SK-N-SH (cell line): Measurements from ENCODE around the gene GRB7. TPM values are rescaled to one million over a fixed set of nuclear protein-coding genes. Genes with fewer than 3 reads are reported as not detected.

ENCODE experiments used
- CTCF ChIA-PET: fragments of 300-600, 350-600 bp; formaldehyde crosslinking; extraction: SDS; loops from one replicate; lab custom pipeline; 2021; lab: Yijun Ruan, JAX
- POLR2A ChIA-PET: fragments of 350-600 bp; sonication (Branson Sonifier 250); formaldehyde crosslinking; extraction: SDS; loops from one replicate; lab custom pipeline; 2020; ENCODE audit warnings: antibody characterized with exemption, inconsistent platforms; lab: Yijun Ruan, JAX
- DNase-seq: peaks from one replicate; pipeline ENCODE4 v3.0.0; 2012
- H2AFZ ChIP-seq: fragments of 200-600 bp; sonication (generic); 2 replicates; pipeline ENCODE4 v1.8.1; 2016; ENCODE audit warnings: antibody characterized with exemption, mild to moderate bottlenecking, low read depth
- H3F3A ChIP-seq: fragments of 200-600 bp; sonication (generic); replicated peaks from 2 replicates; pipeline ENCODE3; 2016; ENCODE audit warnings: antibody characterized with exemption, mild to moderate bottlenecking; ENCODE audit not compliant: insufficient read depth
- H3K27ac ChIP-seq, 2 experiments: fragments of 200-500 bp in 1 of 2; fragments of 200-600 bp in 1 of 2; sonication (Bioruptor generic) in 1 of 2; sonication (generic), shearing (Covaris generic) in 1 of 2; 2 replicates each; pipeline versions ENCODE4 v1.5.1 to v1.6.1; 2014 to 2016; ENCODE audit warnings: low read depth in 2 of 2, inconsistent platforms in 1 of 2, low read length in 1 of 2, mild to moderate bottlenecking in 1 of 2, mixed read lengths in 1 of 2
- H3K27me3 ChIP-seq: fragments of 200-600 bp; sonication (generic), shearing (Covaris generic); 2 replicates; pipeline ENCODE4 v1.6.1; 2016; ENCODE audit warnings: mixed run types; ENCODE audit not compliant: insufficient read depth
- H3K36me3 ChIP-seq, 2 experiments: fragments of 200-500 bp in 1 of 2; fragments of 200-600 bp in 1 of 2; sonication (Bioruptor generic) in 1 of 2; sonication (generic) in 1 of 2; replicated peaks in 1 of 2; 2 replicates each; pipeline versions ENCODE3 to v1.5.1; 2014 to 2016; ENCODE audit warnings: low read length in 1 of 2, mild to moderate bottlenecking in 1 of 2; ENCODE audit not compliant: insufficient read depth in 2 of 2, control insufficient read depth in 1 of 2
- H3K4me1 ChIP-seq, 2 experiments: fragments of 200-500 bp in 1 of 2; fragments of 200-600 bp in 1 of 2; sonication (Bioruptor generic) in 1 of 2; sonication (generic), shearing (Covaris generic) in 1 of 2; 2 replicates each; pipeline versions ENCODE4 v1.5.1 to v1.6.1; 2014 to 2016; ENCODE audit warnings: low read depth in 1 of 2, low read length in 1 of 2, mixed run types in 1 of 2; ENCODE audit not compliant: insufficient read depth in 2 of 2, control insufficient read depth in 1 of 2
- H3K4me2 ChIP-seq: fragments of 200-600 bp; sonication (generic), shearing (Covaris generic); 2 replicates; pipeline ENCODE4 v1.6.1; 2017; ENCODE audit warnings: mixed run types
- H3K4me3 ChIP-seq, 2 experiments: fragments of 200-500 bp in 1 of 2; fragments of 200-600 bp in 1 of 2; sonication (Bioruptor generic) in 1 of 2; sonication (generic), shearing (Covaris generic) in 1 of 2; 2 replicates each; pipeline versions ENCODE4 v1.5.1 to v1.8.1; 2014 to 2016; ENCODE audit warnings: low read depth in 2 of 2, inconsistent platforms in 1 of 2, low read length in 1 of 2, mild to moderate bottlenecking in 1 of 2, mixed read lengths in 1 of 2, moderate library complexity in 1 of 2
- H3K79me2 ChIP-seq: fragments of 200-600 bp; sonication (generic); 2 replicates; pipeline ENCODE4 v1.8.1; 2017; ENCODE audit warnings: mild to moderate bottlenecking; ENCODE audit not compliant: insufficient read depth
- H3K9ac ChIP-seq: fragments of 200-600 bp; sonication (generic); 2 replicates; pipeline ENCODE4 v1.6.1; 2017; ENCODE audit warnings: mixed run types
- H3K9me2 ChIP-seq: fragments of 200-600 bp; sonication (generic); 2 replicates; pipeline ENCODE4 v1.6.1; 2017; ENCODE audit warnings: mixed run types
- H3K9me3 ChIP-seq: fragments of 200-600 bp; sonication (generic); 2 replicates; pipeline ENCODE4 v1.6.1; 2017; ENCODE audit warnings: mixed run types, mild to moderate bottlenecking, moderate library complexity
- H4K20me1 ChIP-seq: fragments of 200-600 bp; sonication (generic); 2 replicates; pipeline ENCODE4 v1.6.1; 2017; ENCODE audit warnings: mild to moderate bottlenecking, mixed run types; ENCODE audit not compliant: insufficient read depth
- EZH2phosphoT487 ChIP-seq: fragments of 200-600 bp; sonication (generic); IDR thresholded peaks from 2 replicates; pipeline ENCODE4 v1.6.1; 2017; ENCODE audit warnings: low read depth, mixed run types, mild to moderate bottlenecking, antibody characterized with exemption, moderate library complexity, borderline replicate concordance
- GATA2 ChIP-seq: sonication (generic); formaldehyde crosslinking; IDR thresholded peaks from 2 replicates; pipeline ENCODE4 v1.5.0; 2020; ENCODE audit warnings: mild to moderate bottlenecking, missing genetic modification reagents
- JUND ChIP-seq: IDR thresholded peaks from 2 replicates; pipeline ENCODE4 v1.4.0; 2012
- RAD21 ChIP-seq: IDR thresholded peaks from 2 replicates; pipeline ENCODE4 v1.6.1; 2012; ENCODE audit warnings: mild to moderate bottlenecking, low read length
- RCOR1 ChIP-seq: fragments of 150-350 bp; IDR thresholded peaks from 2 replicates; pipeline ENCODE4 v1.6.1; 2017; ENCODE audit warnings: antibody characterized with exemption, low read length
- RXRA ChIP-seq: IDR thresholded peaks from 2 replicates; pipeline ENCODE4 v1.4.0; 2012; ENCODE audit warnings: low read depth, mild to moderate bottlenecking, borderline replicate concordance
- SIN3A ChIP-seq: IDR thresholded peaks from 2 replicates; pipeline ENCODE4 v1.6.1; 2012; ENCODE audit warnings: low read depth, mild to moderate bottlenecking, low read length, moderate library complexity, borderline replicate concordance
- TAF1 ChIP-seq: IDR thresholded peaks from 2 replicates; pipeline ENCODE4 v1.6.1; 2012; ENCODE audit warnings: low read depth, mild to moderate bottlenecking, low read length, moderate library complexity, borderline replicate concordance
- TCF12 ChIP-seq: IDR thresholded peaks from 2 replicates; pipeline ENCODE4 v1.4.0; 2012
- TEAD4 ChIP-seq: IDR thresholded peaks from 2 replicates; pipeline ENCODE4 v1.4.0; 2012; ENCODE audit warnings: mild to moderate bottlenecking, borderline replicate concordance; ENCODE audit not compliant: insufficient read depth
- WGBS: methylation state at CpG from one replicate; pipeline ENCODE4 v1.1.6; 2017; ENCODE audit warnings: low lambda C conversion rate; 5-methylcytosine and 5-hydroxymethylcytosine counted together
- polyA plus RNA-seq, 3 experiments: library from polyadenylated mRNA; depleted of rRNA; stranded (reverse); fragments of >200 nt; gene quantifications; 2 replicates each; pipeline ENCODE4 v1.2.3, GENCODE V29; 2012
- TF ChIP-seq, protein P1 (sequence below): fragments of 200-600 bp; sonication (generic); IDR thresholded peaks from 2 replicates; pipeline ENCODE4 v1.6.1; 2017; ENCODE audit warnings: antibody characterized with exemption, mild to moderate bottlenecking, moderate library complexity
- TF ChIP-seq, protein P2 (sequence below): IDR thresholded peaks from 2 replicates; pipeline ENCODE4 v1.4.0; 2012; ENCODE audit warnings: low read depth, borderline replicate concordance
- TF ChIP-seq, protein P3 (sequence below): IDR thresholded peaks from 2 replicates; pipeline ENCODE4 v1.6.1; 2012; ENCODE audit warnings: mild to moderate bottlenecking, low read depth, low read length, moderate library complexity

The GRB7 gene
- polyA plus RNA-seq, 1 of the 3 experiments (the other 2 are of a cell fraction): not detected

DNA sequence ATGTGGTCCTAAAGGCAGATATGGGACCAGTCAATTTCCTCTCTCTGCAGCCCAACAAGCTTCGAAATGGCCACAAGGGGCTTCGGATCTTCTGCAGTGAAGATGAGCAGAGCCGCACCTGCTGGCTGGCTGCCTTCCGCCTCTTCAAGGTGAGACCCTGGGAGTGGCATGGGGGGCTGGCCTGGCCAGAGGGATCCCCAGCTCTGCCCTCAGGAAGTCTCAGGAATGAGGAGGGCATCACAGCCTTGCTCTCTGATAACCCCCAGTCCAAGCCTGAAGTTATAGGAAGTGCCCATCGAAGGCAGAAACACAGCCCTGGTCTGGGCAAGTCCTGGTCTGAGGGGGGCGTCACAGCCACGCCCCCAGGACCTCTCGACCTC, 7.1 kb downstream of the GRB7 start:
- Histone ChIP-seq H3K4me2 (no peak overlapping the region), H3K79me2 (no peaks in the 10 kb centered on the region), H4K20me1 (no peaks in the 10 kb centered on the region), H3K27me3 (0 out of 2 replicates have a peak, but pooled peaks cover 7% of the 10 kb centered on the region), H3K4me3 (no peak overlapping the region), H3F3A (no peaks in the 10 kb centered on the region), H2AFZ (no peak overlapping the region), H3K4me1 (no peaks in the 10 kb centered on the region), H3K9me2 (no peaks in the 10 kb centered on the region), H3K27ac (no peak overlapping the region), H3K9me3 (no peaks in the 10 kb centered on the region), H3K9ac (no peak overlapping the region), H3K36me3 (no peaks in the 10 kb centered on the region)
- WGBS: no CpG with 5 or more reads among the region's 8 CpGs
- POLR2A ChIA-PET: no interaction called here
- no peak for DNase-seq
- CTCF ChIA-PET: interaction anchor here (0.8 to 2.9 kb wide), 4 partner anchors 15 to 122 kb away, joined by 3 to 23 read pairs (median 5); partner anchors contain the start of gene MIEN1
- TF ChIP-seq, protein P1, sequence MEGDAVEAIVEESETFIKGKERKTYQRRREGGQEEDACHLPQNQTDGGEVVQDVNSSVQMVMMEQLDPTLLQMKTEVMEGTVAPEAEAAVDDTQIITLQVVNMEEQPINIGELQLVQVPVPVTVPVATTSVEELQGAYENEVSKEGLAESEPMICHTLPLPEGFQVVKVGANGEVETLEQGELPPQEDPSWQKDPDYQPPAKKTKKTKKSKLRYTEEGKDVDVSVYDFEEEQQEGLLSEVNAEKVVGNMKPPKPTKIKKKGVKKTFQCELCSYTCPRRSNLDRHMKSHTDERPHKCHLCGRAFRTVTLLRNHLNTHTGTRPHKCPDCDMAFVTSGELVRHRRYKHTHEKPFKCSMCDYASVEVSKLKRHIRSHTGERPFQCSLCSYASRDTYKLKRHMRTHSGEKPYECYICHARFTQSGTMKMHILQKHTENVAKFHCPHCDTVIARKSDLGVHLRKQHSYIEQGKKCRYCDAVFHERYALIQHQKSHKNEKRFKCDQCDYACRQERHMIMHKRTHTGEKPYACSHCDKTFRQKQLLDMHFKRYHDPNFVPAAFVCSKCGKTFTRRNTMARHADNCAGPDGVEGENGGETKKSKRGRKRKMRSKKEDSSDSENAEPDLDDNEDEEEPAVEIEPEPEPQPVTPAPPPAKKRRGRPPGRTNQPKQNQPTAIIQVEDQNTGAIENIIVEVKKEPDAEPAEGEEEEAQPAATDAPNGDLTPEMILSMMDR: 0 out of 2 replicates have a peak, but pooled peaks have one; percentile 8
- TF ChIP-seq TCF12: no peak

DNA sequence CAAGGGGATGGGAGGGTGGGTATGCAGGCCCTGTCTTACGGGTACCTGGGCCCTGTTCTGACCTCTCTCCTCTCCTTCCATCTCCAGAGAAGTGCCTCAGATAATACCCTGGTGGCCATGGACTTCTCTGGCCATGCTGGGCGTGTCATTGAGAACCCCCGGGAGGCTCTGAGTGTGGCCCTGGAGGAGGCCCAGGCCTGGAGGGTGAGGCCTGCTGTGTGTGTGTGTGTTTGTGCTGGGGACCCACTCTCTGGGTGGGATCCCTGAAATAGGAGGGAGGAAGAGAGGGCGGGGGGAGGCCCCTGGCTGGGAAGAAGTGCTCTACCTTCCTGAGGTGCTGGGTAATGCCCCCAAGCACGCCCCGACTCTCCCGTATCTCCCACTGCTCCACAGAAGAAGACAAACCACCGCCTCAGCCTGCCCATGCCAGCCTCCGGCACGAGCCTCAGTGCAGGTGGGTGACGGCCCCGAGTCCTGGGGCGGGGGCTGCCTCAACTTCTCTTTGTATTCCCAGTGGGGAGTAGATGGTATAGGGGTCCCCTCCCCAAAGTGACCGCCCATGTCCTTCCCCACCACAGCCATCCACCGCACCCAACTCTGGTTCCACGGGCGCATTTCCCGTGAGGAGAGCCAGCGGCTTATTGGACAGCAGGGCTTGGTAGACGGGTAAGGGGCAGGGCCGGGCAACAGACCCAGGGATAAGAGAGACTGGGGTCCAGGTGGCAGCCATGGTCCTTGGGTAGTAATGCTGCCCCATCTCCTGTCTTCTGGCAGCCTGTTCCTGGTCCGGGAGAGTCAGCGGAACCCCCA, 7.8 kb downstream of the GRB7 start:
- Histone ChIP-seq H3K27me3 (0 out of 2 replicates have a peak, but pooled peaks cover 7% of the 10 kb centered on the region), H3K4me1 (peaks cover 0 to 7% of the 10 kb centered on the region in 2 experiments; a peak in 1 of 4 replicates), H3K27ac (no peak overlapping the region), H3K9me2 (no peaks in the 10 kb centered on the region), H3K9ac (no peak overlapping the region), H3K4me2 (no peak overlapping the region), H3K79me2 (no peaks in the 10 kb centered on the region), H3K36me3 (no peaks in the 10 kb centered on the region), H3K4me3 (no peak overlapping the region), H3F3A (no peaks in the 10 kb centered on the region), H4K20me1 (no peaks in the 10 kb centered on the region), H2AFZ (no peak overlapping the region), H3K9me3 (no peaks in the 10 kb centered on the region)
- CTCF ChIA-PET: interaction anchor here (1.2 to 2.9 kb wide), 3 partner anchors 15 to 123 kb away, joined by 5 to 23 read pairs (median 5); partner anchors contain the start of gene MIEN1
- POLR2A ChIA-PET: no interaction called here
- 83% methylated on average over 14 of the region's 23 CpGs for WGBS
- no peak for DNase-seq
- TF ChIP-seq, protein P2, sequence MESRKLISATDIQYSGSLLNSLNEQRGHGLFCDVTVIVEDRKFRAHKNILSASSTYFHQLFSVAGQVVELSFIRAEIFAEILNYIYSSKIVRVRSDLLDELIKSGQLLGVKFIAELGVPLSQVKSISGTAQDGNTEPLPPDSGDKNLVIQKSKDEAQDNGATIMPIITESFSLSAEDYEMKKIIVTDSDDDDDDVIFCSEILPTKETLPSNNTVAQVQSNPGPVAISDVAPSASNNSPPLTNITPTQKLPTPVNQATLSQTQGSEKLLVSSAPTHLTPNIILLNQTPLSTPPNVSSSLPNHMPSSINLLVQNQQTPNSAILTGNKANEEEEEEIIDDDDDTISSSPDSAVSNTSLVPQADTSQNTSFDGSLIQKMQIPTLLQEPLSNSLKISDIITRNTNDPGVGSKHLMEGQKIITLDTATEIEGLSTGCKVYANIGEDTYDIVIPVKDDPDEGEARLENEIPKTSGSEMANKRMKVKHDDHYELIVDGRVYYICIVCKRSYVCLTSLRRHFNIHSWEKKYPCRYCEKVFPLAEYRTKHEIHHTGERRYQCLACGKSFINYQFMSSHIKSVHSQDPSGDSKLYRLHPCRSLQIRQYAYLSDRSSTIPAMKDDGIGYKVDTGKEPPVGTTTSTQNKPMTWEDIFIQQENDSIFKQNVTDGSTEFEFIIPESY: no peak
- TF ChIP-seq, protein P3, sequence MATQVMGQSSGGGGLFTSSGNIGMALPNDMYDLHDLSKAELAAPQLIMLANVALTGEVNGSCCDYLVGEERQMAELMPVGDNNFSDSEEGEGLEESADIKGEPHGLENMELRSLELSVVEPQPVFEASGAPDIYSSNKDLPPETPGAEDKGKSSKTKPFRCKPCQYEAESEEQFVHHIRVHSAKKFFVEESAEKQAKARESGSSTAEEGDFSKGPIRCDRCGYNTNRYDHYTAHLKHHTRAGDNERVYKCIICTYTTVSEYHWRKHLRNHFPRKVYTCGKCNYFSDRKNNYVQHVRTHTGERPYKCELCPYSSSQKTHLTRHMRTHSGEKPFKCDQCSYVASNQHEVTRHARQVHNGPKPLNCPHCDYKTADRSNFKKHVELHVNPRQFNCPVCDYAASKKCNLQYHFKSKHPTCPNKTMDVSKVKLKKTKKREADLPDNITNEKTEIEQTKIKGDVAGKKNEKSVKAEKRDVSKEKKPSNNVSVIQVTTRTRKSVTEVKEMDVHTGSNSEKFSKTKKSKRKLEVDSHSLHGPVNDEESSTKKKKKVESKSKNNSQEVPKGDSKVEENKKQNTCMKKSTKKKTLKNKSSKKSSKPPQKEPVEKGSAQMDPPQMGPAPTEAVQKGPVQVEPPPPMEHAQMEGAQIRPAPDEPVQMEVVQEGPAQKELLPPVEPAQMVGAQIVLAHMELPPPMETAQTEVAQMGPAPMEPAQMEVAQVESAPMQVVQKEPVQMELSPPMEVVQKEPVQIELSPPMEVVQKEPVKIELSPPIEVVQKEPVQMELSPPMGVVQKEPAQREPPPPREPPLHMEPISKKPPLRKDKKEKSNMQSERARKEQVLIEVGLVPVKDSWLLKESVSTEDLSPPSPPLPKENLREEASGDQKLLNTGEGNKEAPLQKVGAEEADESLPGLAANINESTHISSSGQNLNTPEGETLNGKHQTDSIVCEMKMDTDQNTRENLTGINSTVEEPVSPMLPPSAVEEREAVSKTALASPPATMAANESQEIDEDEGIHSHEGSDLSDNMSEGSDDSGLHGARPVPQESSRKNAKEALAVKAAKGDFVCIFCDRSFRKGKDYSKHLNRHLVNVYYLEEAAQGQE: no peak
- TF ChIP-seq, protein P1: no peak
- no peak for TF ChIP-seq RAD21
- TF ChIP-seq TAF1: no peak
- no peak for TF ChIP-seq TEAD4
- TF ChIP-seq GATA2 (CRISPR knock-in tag): no peak
- no peak for TF ChIP-seq SIN3A
- no peak for TF ChIP-seq RCOR1
- TF ChIP-seq JUND: no peak
- TF ChIP-seq TCF12: no peak
- no peak for TF ChIP-seq EZH2phosphoT487
- TF ChIP-seq RXRA: no peak
